GM12891 (cell line): ENCODE measurements around the gene SENP1.

ENCODE experiments used
- POLR2A ChIP-seq: IDR thresholded peaks from 2 replicates; pipeline ENCODE4 v1.6.1; 2011; ENCODE audit warnings: low read depth, low read length, control low read depth
- POLR2AphosphoS5 ChIP-seq: IDR thresholded peaks from 2 replicates; pipeline ENCODE4 v1.6.1; 2011; ENCODE audit warnings: low read depth, low read length, control low read depth
- SPI1 ChIP-seq: IDR thresholded peaks from 2 replicates; pipeline ENCODE4 v1.6.1; 2011; ENCODE audit warnings: low read depth, low read length, control low read depth

- TF ChIP-seq POLR2A (no peak), POLR2AphosphoS5 (no peak), SPI1 (no peak)
Observed at GRCh38 chr12:48135027-48135426, 29.1 kb upstream of the SENP1 start.
